Fibroblast of lung (primary cell): ENCODE measurements around the gene ISOC2. TPM values are rescaled to one million over a fixed set of nuclear protein-coding genes. Genes with fewer than 3 reads are reported as not detected.

Experiments used
- DNase-seq, 2 donors: peaks; one replicate each; pipeline versions ENCODE4 v3.0.0 to v3.0.0-alpha.2; 2010; ENCODE audit warnings: low read depth in 2 of 2
- H2AFZ ChIP-seq: 2 replicates; pipeline ENCODE4 v1.5.1; 2012; ENCODE audit warnings: low read length, control low read depth, inconsistent platforms
- H3K27ac ChIP-seq: 2 replicates; pipeline ENCODE4 v1.5.1; 2011; ENCODE audit warnings: low read length, control low read depth; ENCODE audit not compliant: insufficient read depth
- H3K27me3 ChIP-seq: 2 replicates; pipeline ENCODE4 v1.5.1; 2011; ENCODE audit warnings: mild to moderate bottlenecking, low read length; ENCODE audit not compliant: control insufficient read depth, insufficient read depth
- H3K36me3 ChIP-seq: 2 replicates; pipeline ENCODE4 v1.5.1; 2011; ENCODE audit warnings: low read length; ENCODE audit not compliant: control insufficient read depth, insufficient read depth
- H3K4me1 ChIP-seq: 2 replicates; pipeline ENCODE4 v1.5.1; 2011; ENCODE audit warnings: low read length; ENCODE audit not compliant: control insufficient read depth, insufficient read depth; ENCODE audit errors: extremely low read depth
- H3K4me2 ChIP-seq: 2 replicates; pipeline ENCODE4 v1.5.1; 2011; ENCODE audit warnings: low read length, control low read depth; ENCODE audit not compliant: insufficient read depth; ENCODE audit errors: extremely low read depth
- H3K4me3 ChIP-seq, 4 experiments: fragments of 200-600 bp in 1 of 4; sonication (generic) in 1 of 4; replicated peaks in 1 of 4; 2 replicates each; pipeline ENCODE4 v1.5.1; 2011 to 2016; ENCODE audit warnings: low read length in 4 of 4, low read depth in 3 of 4, mild to moderate bottlenecking in 3 of 4, control low read depth in 2 of 4, inconsistent platforms in 1 of 4, mixed read lengths in 1 of 4; ENCODE audit not compliant: insufficient read depth in 1 of 4; ENCODE audit errors: control extremely low read depth in 1 of 4
- H3K79me2 ChIP-seq: 2 replicates; pipeline ENCODE4 v1.5.1; 2012; ENCODE audit warnings: mild to moderate bottlenecking, low read length, inconsistent platforms; ENCODE audit not compliant: control insufficient read depth, insufficient read depth
- H3K9ac ChIP-seq: 2 replicates; pipeline ENCODE4 v1.5.1; 2011; ENCODE audit warnings: mild to moderate bottlenecking, low read length, control low read depth; ENCODE audit not compliant: insufficient read depth
- H3K9me3 ChIP-seq: 2 replicates; pipeline ENCODE4 v1.5.1; 2012; ENCODE audit warnings: low read depth, low read length; ENCODE audit not compliant: control insufficient read depth, insufficient read depth
- H4K20me1 ChIP-seq: 2 replicates; pipeline ENCODE4 v1.5.1; 2011; ENCODE audit warnings: low read length; ENCODE audit not compliant: control insufficient read depth, insufficient read depth; ENCODE audit errors: extremely low read depth
- CTCF ChIP-seq, 2 donors: IDR thresholded peaks in 1 of 2; conservative IDR thresholded peaks in 1 of 2; 1 replicate in 1 of 2; 2 replicates in 1 of 2; pipeline ENCODE4 v1.5.1; 2011 to 2012; ENCODE audit warnings: low read length in 2 of 2, control low read depth in 1 of 2, inconsistent platforms in 1 of 2, low read depth in 1 of 2, mild to moderate bottlenecking in 1 of 2
- EZH2 ChIP-seq: IDR thresholded peaks from 2 replicates; pipeline ENCODE4 v1.5.1; 2012; ENCODE audit warnings: low read length, control low read depth, mild to moderate bottlenecking; ENCODE audit errors: missing control alignments
- polyA plus RNA-seq, 2 donors: library from polyadenylated mRNA; depleted of rRNA in 1 of 2; stranded (reverse) in 1 of 2; unstranded in 1 of 2; fragments of >200 nt; gene quantifications; 2 replicates each; pipeline ENCODE4 v1.2.1, GENCODE V29; 2011 to 2012; ENCODE audit warnings: missing spikeins in 1 of 2
- total RNA-seq: library from RNA; depleted of rRNA; stranded (reverse); fragments of >200 nt; gene quantifications from 2 replicates; pipeline ENCODE4 v1.2.1, GENCODE V29; 2014

Gene ISOC2
- total and polyA plus RNA-seq, 2 donors (not counting 1 experiment from before 2014, with no cell fraction given) = 24.8 to 35.5 TPM

DNA sequence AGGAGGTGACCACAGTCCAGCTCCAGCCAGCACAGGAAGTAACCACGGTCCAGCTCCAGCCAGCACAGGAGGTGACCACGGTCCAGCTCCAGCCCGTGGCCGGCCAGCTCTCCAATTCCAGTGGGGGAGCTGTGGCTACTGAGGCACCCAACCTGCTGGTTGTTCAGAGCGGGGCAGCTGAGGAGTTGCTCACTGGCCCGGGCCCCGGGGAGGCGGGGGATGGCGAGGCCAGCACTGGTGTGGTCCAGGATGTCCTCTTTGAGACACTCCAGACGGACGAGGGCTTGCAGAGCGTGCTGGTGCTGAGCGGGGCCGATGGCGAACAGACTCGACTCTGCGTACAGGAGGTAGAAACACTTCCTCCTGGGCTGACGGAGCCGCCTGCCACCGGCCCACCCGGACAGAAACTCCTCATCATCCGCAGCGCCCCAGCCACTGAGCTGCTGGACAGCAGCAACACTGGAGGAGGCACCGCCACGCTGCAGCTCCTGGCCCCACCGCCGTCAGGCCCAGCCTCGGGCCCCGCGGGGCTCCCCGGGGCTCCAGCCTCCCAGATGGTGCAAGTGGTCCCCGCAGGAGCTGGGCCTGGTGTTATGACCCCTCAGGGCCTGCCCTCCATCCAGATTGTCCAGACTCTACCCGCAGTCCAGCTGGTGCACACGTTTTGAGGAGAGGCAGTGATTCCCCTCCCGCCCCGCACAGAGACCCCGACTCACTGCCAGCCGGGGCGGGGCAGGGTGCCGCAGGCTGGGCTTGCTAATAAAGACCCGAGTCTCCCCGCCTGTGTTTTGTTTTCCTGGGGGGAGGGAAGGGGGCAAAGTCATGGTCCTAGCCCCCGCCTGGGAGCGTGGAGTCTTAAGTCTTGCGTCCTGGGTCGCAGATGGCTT lies 22.5 kb upstream of the ISOC2 start:
- no peak for DNase-seq
- Histone ChIP-seq H3K4me3 (peak overlapping the region in 3 of 4 experiments; percentile 64 to 71 (median 70)), H3K9me3 (no peaks in the 10 kb centered on the region), H3K9ac (peak overlapping the region; percentile 91), H3K27ac (peak overlapping the region; percentile 96), H3K4me1 (peaks cover 28% of the 10 kb centered on the region), H3K27me3 (no peaks in the 10 kb centered on the region), H3K4me2 (peak overlapping the region; percentile 100), H2AFZ (no peak overlapping the region), H3K36me3 (peaks cover 13% of the 10 kb centered on the region), H3K79me2 (peaks cover 15% of the 10 kb centered on the region), H4K20me1 (no peaks in the 10 kb centered on the region)
- TF ChIP-seq CTCF (conservative IDR thresholded peaks at IDR 0.05 in 1 of 2, IDR thresholded peaks at IDR 0.05 in 1 of 2; ENCODE audit: low read depth in 1 of 2, low read length in 2 of 2) (no peak), EZH2 (no peak)

DNA sequence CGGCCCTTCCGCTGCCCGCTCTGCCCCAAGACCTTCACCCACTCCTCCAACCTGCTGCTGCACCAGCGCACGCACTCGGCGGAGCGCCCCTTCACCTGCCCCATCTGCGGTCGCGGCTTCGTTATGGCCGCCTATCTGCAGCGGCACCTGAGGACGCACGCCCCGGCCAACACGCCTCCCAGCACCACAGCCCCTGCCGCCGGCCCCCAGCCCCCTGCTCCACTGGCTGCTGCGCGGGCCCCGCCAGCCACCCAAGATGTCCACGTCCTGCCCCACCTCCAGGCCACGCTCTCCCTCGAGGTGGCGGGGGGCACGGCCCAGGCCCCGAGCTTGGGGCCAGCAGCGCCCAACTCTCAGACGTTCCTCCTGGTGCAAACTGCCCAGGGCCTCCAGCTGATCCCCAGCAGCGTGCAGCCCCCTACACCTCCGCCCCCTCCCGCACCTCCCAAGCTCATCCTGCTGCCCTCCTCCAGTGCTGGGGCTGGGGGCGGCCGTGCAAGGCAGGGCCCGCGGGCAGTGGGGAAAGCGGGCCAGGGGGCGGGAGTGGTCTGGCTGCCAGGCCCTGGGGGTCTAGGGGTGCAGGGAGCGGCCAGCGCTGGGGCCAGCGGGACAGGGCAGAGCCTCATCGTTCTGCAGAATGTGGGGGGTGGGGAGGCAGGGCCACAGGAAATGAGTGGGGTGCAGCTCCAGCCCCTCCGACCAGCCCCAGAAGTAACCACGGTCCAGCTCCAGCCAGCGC lies 21.7 kb upstream of the ISOC2 start:
- H3K9ac ChIP-seq = no peak overlapping the region
- peaks cover 28% of the 10 kb centered on the region for H3K4me1 ChIP-seq
- H4K20me1 ChIP-seq = no peaks in the 10 kb centered on the region
- no peak overlapping the region for H3K4me3 ChIP-seq
- H3K9me3 ChIP-seq = no peaks in the 10 kb centered on the region
- peaks cover 13% of the 10 kb centered on the region for H3K36me3 ChIP-seq
- H2AFZ ChIP-seq = no peak overlapping the region
- H3K4me2 ChIP-seq = no peak overlapping the region
- TF ChIP-seq CTCF (conservative IDR thresholded peaks at IDR 0.05 in 1 of 2, IDR thresholded peaks at IDR 0.05 in 1 of 2; ENCODE audit: low read depth in 1 of 2, low read length in 2 of 2) (no peak), EZH2 (no peak)
- peaks cover 22% of the 10 kb centered on the region for H3K79me2 ChIP-seq
- no peak overlapping the region for H3K27ac ChIP-seq
- no peak for DNase-seq
- no peaks in the 10 kb centered on the region for H3K27me3 ChIP-seq
